ENCODE results near the gene DOCK1.

DNA sequence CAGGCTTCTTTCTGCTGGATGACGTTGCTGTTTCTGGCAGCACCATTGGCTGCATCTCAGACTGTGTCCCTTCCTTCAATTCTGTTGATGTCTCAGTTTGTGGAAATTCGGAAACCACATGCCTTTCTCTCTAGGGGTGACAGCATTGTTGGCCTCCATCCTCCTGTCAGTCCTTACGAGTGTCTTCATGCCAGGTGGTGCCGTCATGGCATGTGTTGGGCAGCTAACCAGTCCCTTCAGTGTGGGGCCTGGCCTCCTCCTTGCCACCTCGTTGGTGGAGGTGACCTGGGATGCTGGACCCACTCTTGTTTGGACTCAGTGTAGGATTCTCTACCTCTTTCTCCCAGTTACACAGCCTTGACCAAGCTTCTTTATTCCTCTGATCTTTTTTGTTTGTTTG lies 402.8 kb downstream of the DOCK1 start:
- TF ChIP-seq CTCF (IDR thresholded peaks at IDR 0.05) (no peak), POLR2A (IDR thresholded peaks at IDR 0.05) (no peak), POLR2AphosphoS5 (IDR thresholded peaks at IDR 0.05) (no peak), EP300 (IDR thresholded peaks at IDR 0.05) (no peak)
